Panc1 (cell line): ENCODE data around the gene RAB23. TPM values are rescaled to one million over a fixed set of nuclear protein-coding genes. Genes with fewer than 3 reads are reported as not detected.

Experiments
- ATAC-seq: fragments of 200-7000 bp; cut with Tn5 transposase; 2 replicates; pipeline ENCODE4 v1.9.1; 2020; ENCODE audit warnings: mild to moderate bottlenecking, moderate library complexity
- BruUV-seq: library from RNA; stranded (reverse); fragments of 400-500 nt; replicated peaks from 2 replicates; lab custom pipeline; 2021; lab: Mats Ljungman, UMichigan
- CTCF ChIA-PET: fragments of 300-600 bp; sonication (Branson Sonifier 250); formaldehyde crosslinking; loops from one replicate; lab custom pipeline; 2022; ENCODE audit warnings: antibody characterized with exemption; lab: Charles Lee
- POLR2A ChIA-PET: fragments of 300-600 bp; sonication (Branson Sonifier 250); formaldehyde crosslinking; loops from one replicate; lab custom pipeline; 2022; ENCODE audit warnings: antibody characterized with exemption; lab: Charles Lee
- DNase-seq: peaks from one replicate; pipeline ENCODE4 v3.0.0-alpha.2; 2010; ENCODE audit warnings: low read depth, low spot score
- H3K27ac ChIP-seq: 2 replicates; pipeline ENCODE4 v1.5.1; 2011; ENCODE audit warnings: mild to moderate bottlenecking, low read length, inconsistent platforms
- H3K27me3 ChIP-seq: fragments of 200-500 bp; sonication (Bioruptor generic); 2 replicates; pipeline ENCODE4 v1.6.0; 2014; ENCODE audit warnings: low read length, inconsistent platforms; ENCODE audit not compliant: control insufficient read depth, insufficient read depth
- H3K36me3 ChIP-seq: fragments of 200-500 bp; sonication (Bioruptor generic); 2 replicates; pipeline ENCODE4 v1.5.1; 2014; ENCODE audit warnings: inconsistent platforms, mild to moderate bottlenecking, low read length, moderate library complexity; ENCODE audit not compliant: control insufficient read depth, insufficient read depth
- H3K4me1 ChIP-seq: 2 replicates; pipeline ENCODE4 v1.5.1; 2011; ENCODE audit warnings: inconsistent platforms, mild to moderate bottlenecking, low read length, moderate library complexity; ENCODE audit not compliant: control insufficient read depth, insufficient read depth
- H3K4me3 ChIP-seq, 2 experiments: 2 replicates each; pipeline ENCODE4 v1.5.1; 2011 to 2012; ENCODE audit warnings: low read depth in 2 of 2, low read length in 2 of 2, mild to moderate bottlenecking in 2 of 2, inconsistent platforms in 1 of 2, moderate library complexity in 1 of 2
- H3K9me3 ChIP-seq: fragments of 200-500 bp; sonication (Bioruptor generic); 2 replicates; pipeline ENCODE4 v1.5.1; 2014; ENCODE audit warnings: low read depth, mild to moderate bottlenecking, inconsistent platforms, low read length, moderate library complexity; ENCODE audit not compliant: control insufficient read depth, insufficient read depth
- CTCF ChIP-seq: fragments of 450-650 bp; IDR thresholded peaks from 2 replicates; pipeline ENCODE4 v1.5.1; 2017; ENCODE audit warnings: mild to moderate bottlenecking
- POLR2AphosphoS5 ChIP-seq: IDR thresholded peaks from 2 replicates; pipeline ENCODE4 v1.6.1; 2012; ENCODE audit warnings: mild to moderate bottlenecking, low read depth, low read length, moderate library complexity
- REST ChIP-seq, 2 experiments: IDR thresholded peaks; 2 replicates each; pipeline ENCODE4 v1.6.1; 2011 to 2012; ENCODE audit warnings: low read depth in 2 of 2, control low read depth in 1 of 2, low read length in 1 of 2, mild to moderate bottlenecking in 1 of 2, moderate library complexity in 1 of 2; ENCODE audit not compliant: insufficient read depth in 1 of 2
- SIN3A ChIP-seq: IDR thresholded peaks from 2 replicates; pipeline ENCODE4 v1.6.1; 2012; ENCODE audit warnings: low read depth, mild to moderate bottlenecking, low read length, moderate library complexity, borderline replicate concordance; ENCODE audit not compliant: insufficient read depth
- TCF7L2 ChIP-seq: IDR thresholded peaks from 2 replicates; pipeline ENCODE4 v1.6.1; 2011; ENCODE audit warnings: mild to moderate bottlenecking, low read depth, low read length, inconsistent platforms
- in situ Hi-C: cut with HindIII; loops from 2 replicates; pipeline ENCODE4 v1.10.0; 2016; ENCODE audit warnings: low sequenced_read_pairs, low pct_unique_long_range_greater_than_20kb
- intact Hi-C: fragments of 100-400 bp; cut with micrococcal nuclease; formaldehyde crosslinking; loops from one replicate; pipeline ENCODE4 v1.10.0; 2022; ENCODE audit not compliant: unreplicated experiment
- total RNA-seq: library from RNA; stranded (reverse); gene quantifications from one replicate; pipeline ENCODE4 v1.2.1, GENCODE V29; 2021; ENCODE audit not compliant: unreplicated experiment

Gene RAB23
- total RNA-seq, 1 experiment from 2014 or later: 25.5 TPM

- ATAC-seq (no peak), DNase-seq (no peak)
- TF ChIP-seq CTCF (no peak), SIN3A (no peak), POLR2AphosphoS5 (no peak), TCF7L2 (no peak), REST (IDR thresholded peaks at IDR 0.05; ENCODE audit: insufficient read depth in 1 of 2, low read depth in 2 of 2, low read length in 1 of 2) (no peak)
- BruUV-seq: no TSS peak
- ChIA-PET POLR2A (no interaction called here), CTCF (no interaction called here)
- Histone ChIP-seq H3K36me3 (no peaks in the 10 kb centered on the region), H3K4me1 (no peaks in the 10 kb centered on the region), H3K27me3 (no peaks in the 10 kb centered on the region), H3K27ac (no peak overlapping the region), H3K4me3 (no peak overlapping the region), H3K9me3 (no peaks in the 10 kb centered on the region)
- intact Hi-C loops: no loop called here
- in situ Hi-C loops: no loop called here
Measured at GRCh38 chr6:57250348-57250747, 28.2 kb upstream of the RAB23 start.

- Histone ChIP-seq H3K4me1 (no peaks in the 10 kb centered on the region), H3K27ac (no peak overlapping the region), H3K9me3 (no peaks in the 10 kb centered on the region), H3K4me3 (no peak overlapping the region), H3K36me3 (no peaks in the 10 kb centered on the region), H3K27me3 (no peaks in the 10 kb centered on the region)
- POLR2A ChIA-PET: no interaction called here
- in situ Hi-C loops (no loop called here), intact Hi-C loops (no loop called here)
- TF ChIP-seq TCF7L2: no peak
- no peak for TF ChIP-seq POLR2AphosphoS5
- no peak for TF ChIP-seq CTCF
- no peak for TF ChIP-seq SIN3A
- no peak for TF ChIP-seq REST (IDR thresholded peaks at IDR 0.05; ENCODE audit: insufficient read depth in 1 of 2, low read depth in 2 of 2, low read length in 1 of 2)
- ATAC-seq (no peak), DNase-seq (no peak)
- BruUV-seq: no TSS peak
- CTCF ChIA-PET: no interaction called here
Measured at GRCh38 chr6:57248311-57248895, 26.3 kb upstream of the RAB23 start.
